ENCODE measurements around the gene FBXO38. TPM values are rescaled to one million over a fixed set of nuclear protein-coding genes. Genes with fewer than 3 reads are reported as not detected.

FBXO38 gene
- polyA plus RNA-seq, 3 donors = 6.8 to 22.1 (median 14.8) TPM

- TF ChIP-seq, protein P1, sequence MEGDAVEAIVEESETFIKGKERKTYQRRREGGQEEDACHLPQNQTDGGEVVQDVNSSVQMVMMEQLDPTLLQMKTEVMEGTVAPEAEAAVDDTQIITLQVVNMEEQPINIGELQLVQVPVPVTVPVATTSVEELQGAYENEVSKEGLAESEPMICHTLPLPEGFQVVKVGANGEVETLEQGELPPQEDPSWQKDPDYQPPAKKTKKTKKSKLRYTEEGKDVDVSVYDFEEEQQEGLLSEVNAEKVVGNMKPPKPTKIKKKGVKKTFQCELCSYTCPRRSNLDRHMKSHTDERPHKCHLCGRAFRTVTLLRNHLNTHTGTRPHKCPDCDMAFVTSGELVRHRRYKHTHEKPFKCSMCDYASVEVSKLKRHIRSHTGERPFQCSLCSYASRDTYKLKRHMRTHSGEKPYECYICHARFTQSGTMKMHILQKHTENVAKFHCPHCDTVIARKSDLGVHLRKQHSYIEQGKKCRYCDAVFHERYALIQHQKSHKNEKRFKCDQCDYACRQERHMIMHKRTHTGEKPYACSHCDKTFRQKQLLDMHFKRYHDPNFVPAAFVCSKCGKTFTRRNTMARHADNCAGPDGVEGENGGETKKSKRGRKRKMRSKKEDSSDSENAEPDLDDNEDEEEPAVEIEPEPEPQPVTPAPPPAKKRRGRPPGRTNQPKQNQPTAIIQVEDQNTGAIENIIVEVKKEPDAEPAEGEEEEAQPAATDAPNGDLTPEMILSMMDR (IDR thresholded peaks at IDR 0.05) = no peak
- Mint-ChIP-seq H3K9me3 (no peaks in the 10 kb centered on the region), H3K4me3 (no peak overlapping the region), H3K36me3 (peaks cover 32% of the 10 kb centered on the region in 2 donors), H3K27me3 (ENCODE audit: low read depth in 3 of 3) (peaks cover 0 to 1% (median 0%) of the 10 kb centered on the region in 3 donors), H3K4me1 (peaks cover 54% of the 10 kb centered on the region), H3K27ac (peak overlapping the region in 2 of 7 donors; percentile 3 to 55)
- H2AFZ ChIP-seq (ENCODE audit: insufficient read depth, low read depth, low read length, poor library complexity, severe bottlenecking) = no peak overlapping the region
- no peak overlapping the region for H3K4me2 ChIP-seq (replicated peaks; ENCODE audit: extremely low read depth, low read length, poor library complexity, severe bottlenecking)
- peaks cover 27 to 30% of the 10 kb centered on the region in 2 donors for H3K4me1 ChIP-seq (ENCODE audit: control insufficient read depth in 1 of 2, insufficient read depth in 2 of 2, low read length in 2 of 2)
- H4K20me1 ChIP-seq (ENCODE audit: insufficient read depth, low read length) = peaks cover 29% of the 10 kb centered on the region
- no peak for DNase-seq
- H3K9ac ChIP-seq (ENCODE audit: insufficient read depth, low read length, poor library complexity, severe bottlenecking) = no peak overlapping the region
- no peaks in the 10 kb centered on the region for H3K9me3 ChIP-seq (replicated peaks in 1 of 2; ENCODE audit: control insufficient read depth in 1 of 2, insufficient read depth in 1 of 2, low read length in 2 of 2)
- H3K27ac ChIP-seq (ENCODE audit: low read depth in 1 of 2, low read length in 2 of 2) = peak overlapping the region in 1 of 2 donors; percentile 6
- peaks cover 0 to 21% of the 10 kb centered on the region in 2 donors for H3K36me3 ChIP-seq (replicated peaks in 1 of 2; ENCODE audit: control insufficient read depth in 1 of 2, insufficient read depth in 2 of 2, low read length in 2 of 2)
- H3K4me3 ChIP-seq (replicated peaks in 1 of 3; ENCODE audit: low read depth in 2 of 3, low read length in 3 of 3) = peak overlapping the region in 1 of 3 experiments; percentile 86
- WGBS (ENCODE audit: insufficient coverage) = 83% methylated on average over 1 of the region's 1 CpG
- peaks cover 82% of the 10 kb centered on the region for H3K79me2 ChIP-seq (ENCODE audit: insufficient read depth, low read length)
- intact Hi-C loops (cut with micrococcal nuclease) = no loop called here
- H3K27me3 ChIP-seq (ENCODE audit: control insufficient read depth in 2 of 2, insufficient read depth in 2 of 2, low read length in 2 of 2) = no peaks in the 10 kb centered on the region
Observed at GRCh38 chr5:148386041-148386440, 2.3 kb downstream of the FBXO38 start.

DNA sequence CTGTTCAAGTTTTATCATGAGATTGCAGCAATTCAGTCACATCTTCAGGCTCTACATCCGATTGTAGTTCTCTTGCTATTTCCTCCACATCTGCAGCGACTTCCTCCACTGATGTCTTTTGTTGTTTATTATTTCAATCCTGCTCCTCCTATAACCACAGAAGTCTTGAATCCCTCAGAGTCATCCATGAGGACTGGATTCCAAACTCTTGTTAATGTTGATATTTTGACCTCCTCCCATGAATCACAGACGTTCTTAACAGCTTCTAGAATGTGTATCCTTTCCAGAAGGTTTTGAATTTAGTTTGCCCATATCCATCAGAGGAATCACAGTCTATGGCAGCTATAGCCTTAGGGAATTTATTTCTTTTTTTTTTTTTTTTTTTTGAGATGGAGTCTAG, 3.6 kb downstream of the FBXO38 start:
- no peak overlapping the region for H3K4me3 ChIP-seq (replicated peaks in 1 of 3; ENCODE audit: low read depth in 2 of 3, low read length in 3 of 3)
- H3K4me1 ChIP-seq (ENCODE audit: control insufficient read depth in 1 of 2, insufficient read depth in 2 of 2, low read length in 2 of 2) = peaks cover 27 to 30% of the 10 kb centered on the region in 2 donors
- WGBS (ENCODE audit: insufficient coverage) = no CpG with 5 or more reads among the region's 3 CpGs
- intact Hi-C loops (cut with micrococcal nuclease) = no loop called here
- H3K4me2 ChIP-seq (replicated peaks; ENCODE audit: extremely low read depth, low read length, poor library complexity, severe bottlenecking) = no peak overlapping the region
- no peak overlapping the region for H3K27ac ChIP-seq (ENCODE audit: low read depth in 1 of 2, low read length in 2 of 2)
- no peak overlapping the region for H3K9ac ChIP-seq (ENCODE audit: insufficient read depth, low read length, poor library complexity, severe bottlenecking)
- H3K36me3 ChIP-seq (replicated peaks in 1 of 2; ENCODE audit: control insufficient read depth in 1 of 2, insufficient read depth in 2 of 2, low read length in 2 of 2) = peaks cover 0 to 24% of the 10 kb centered on the region in 2 donors
- Mint-ChIP-seq H3K4me1 (peaks cover 59% of the 10 kb centered on the region), H3K27me3 (ENCODE audit: low read depth in 3 of 3) (peaks cover 0 to 1% (median 0%) of the 10 kb centered on the region in 3 donors), H3K4me3 (no peak overlapping the region), H3K9me3 (no peaks in the 10 kb centered on the region), H3K36me3 (peaks cover 37% of the 10 kb centered on the region in 2 donors), H3K27ac (peak overlapping the region in 2 of 7 donors; percentile 41 to 47)
- DNase-seq = no peak
- no peak overlapping the region for H2AFZ ChIP-seq (ENCODE audit: insufficient read depth, low read depth, low read length, poor library complexity, severe bottlenecking)
- TF ChIP-seq, protein P1 (IDR thresholded peaks at IDR 0.05) = no peak
- H4K20me1 ChIP-seq (ENCODE audit: insufficient read depth, low read length) = peaks cover 42% of the 10 kb centered on the region
- no peaks in the 10 kb centered on the region for H3K9me3 ChIP-seq (replicated peaks in 1 of 2; ENCODE audit: control insufficient read depth in 1 of 2, insufficient read depth in 1 of 2, low read length in 2 of 2)
- no peaks in the 10 kb centered on the region for H3K27me3 ChIP-seq (ENCODE audit: control insufficient read depth in 2 of 2, insufficient read depth in 2 of 2, low read length in 2 of 2)
- peaks cover 95% of the 10 kb centered on the region for H3K79me2 ChIP-seq (ENCODE audit: insufficient read depth, low read length)

All from CD14-positive monocyte (primary cell).